Pancreas (tissue), 10 donors: ENCODE results near the gene L3MBTL1. TPM values are rescaled to one million over a fixed set of nuclear protein-coding genes. Genes with fewer than 3 reads are reported as not detected.

Experiments
- ATAC-seq, 4 donors: fragments of 200-7000 bp; cut with Tn5 transposase; one replicate each; pipeline versions ENCODE4 v1.8.0 to v1.9.1; 2020; ENCODE audit warnings: mild to moderate bottlenecking in 4 of 4, moderate library complexity in 4 of 4
- DNase-seq, 6 donors: peaks; one replicate each; pipeline ENCODE4 v3.0.0-alpha.2; 2020
- FAIRE-seq: peaks from 2 replicates; lab custom pipeline; 2012; peaks lifted over from hg19 to GRCh38; lab: Jason Lieb, UNC
- H3K27ac ChIP-seq, 4 donors: fragments of 200-600 bp; sonication (generic); 1 replicate in 3 of 4; 2 replicates in 1 of 4; pipeline versions ENCODE4 v1.5.0 to v1.8.0; 2020
- H3K27me3 ChIP-seq, 4 donors: fragments of 200-600 bp; one replicate each; pipeline ENCODE4 v1.8.0; 2021
- H3K36me3 ChIP-seq, 3 donors: fragments of 200-600 bp; sonication (generic) in 1 of 3; one replicate each; pipeline versions ENCODE4 v1.5.0 to v1.8.0; 2020 to 2021
- H3K4me1 ChIP-seq, 3 donors: fragments of 200-600 bp; one replicate each; pipeline ENCODE4 v1.8.0; 2021
- H3K4me3 ChIP-seq, 4 donors: fragments of 200-600 bp; sonication (generic) in 2 of 4; one replicate each; pipeline versions ENCODE4 v1.5.0 to v1.8.0; 2020 to 2021
- H3K9me3 ChIP-seq, 4 donors: fragments of 200-600 bp; one replicate each; pipeline ENCODE4 v1.8.0; 2021
- WGBS, 2 donors: extraction: QIAGEN DNeasy Blood & Tissue Kit; methylation state at CpG; one replicate each; pipeline ENCODE4 v1.1.7; 2013; 5-methylcytosine and 5-hydroxymethylcytosine counted together
- intact Hi-C, 3 donors: fragments of 100-400 bp; cut with DNase I; formaldehyde crosslinking; loops; one replicate each; pipeline versions ENCODE4 v1.11.1 to v1.14.2; 2022
- polyA plus RNA-seq, 2 donors: library from polyadenylated mRNA; stranded (reverse); fragments of 200-250 nt; gene quantifications; one replicate each; pipeline ENCODE4 v1.2.3, GENCODE V29; 2013
- total RNA-seq, 6 donors: library from RNA; stranded (reverse); fragmentation: NEBNext Ultra II Directional in 4 of 6; extraction: Animal tissue kit (Norgen Biotek cat#: 25700) in 4 of 6; gene quantifications; one replicate each; pipeline versions ENCODE4 v1.2.1 to v1.2.4, GENCODE V29; 2021 to 2023
- TF ChIP-seq, protein P1 (sequence below), 4 donors: fragments of 200-600 bp; sonication (generic) in 3 of 4; IDR thresholded peaks; one replicate each; pipeline versions ENCODE4 v1.5.0 to v1.8.0; 2021; ENCODE audit warnings: antibody characterized with exemption in 4 of 4
- donor health status: healthy with polysubstance abuse.
- donor health status: DM: no; HTN: no; CAD: no; lungs with moderate emphysema.
- donor health status: DM: no; HTN: no; CAD: no.
- donor health status: control.
- donor health status: control.
- donor health status: Bipolar disorder and iron deficiency.
- donor health status: DM: yes; HTN: yes; CAD: no.
- donor health status: DM: no; HTN: no; CAD: no.
- donor health status: DM: no; HTN: no; CAD: no.
- donor health status: DM: yes; HTN: yes; CAD: no.

Gene L3MBTL1
- total and polyA plus RNA-seq, 8 donors, result 3.4 to 10.7 (median 5.6) TPM

DNA sequence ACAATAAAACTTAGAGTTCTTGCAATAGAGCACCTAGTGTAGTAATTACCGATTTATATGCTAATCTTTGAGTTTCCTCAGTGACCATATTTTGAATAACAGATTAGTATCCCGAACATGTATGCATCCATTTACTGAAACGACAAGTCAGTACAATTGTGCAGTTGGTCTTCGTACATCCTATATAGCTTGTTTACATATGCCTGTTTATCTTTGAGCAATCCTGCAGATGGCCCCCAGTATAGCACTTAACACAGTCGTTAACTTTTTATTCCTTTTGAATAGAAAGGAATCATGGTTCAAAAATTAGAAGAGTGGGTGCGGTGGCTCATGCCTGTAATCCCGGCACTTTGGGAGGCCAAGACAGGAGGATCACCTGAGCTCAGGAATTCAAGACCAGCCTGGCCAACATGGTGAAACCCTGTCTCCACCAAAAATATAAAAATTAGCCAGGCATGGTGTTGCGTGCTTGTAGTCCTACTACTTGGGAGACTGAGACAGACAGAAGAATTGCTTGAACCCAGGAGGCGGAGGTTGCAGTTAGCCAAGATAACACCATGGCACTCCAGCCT, 43.2 kb upstream of the L3MBTL1 start:
- intact Hi-C loops, result no loop called here
- ATAC-seq, result no peak
- DNase-seq, result no peak
- no peak for FAIRE-seq
- Histone ChIP-seq H3K4me1 (peaks cover 5 to 29% (median 9%) of the 10 kb centered on the region in 3 donors), H3K9me3 (no peaks in the 10 kb centered on the region), H3K4me3 (no peak overlapping the region), H3K27me3 (no peaks in the 10 kb centered on the region), H3K36me3 (peaks cover 0 to 70% (median 27%) of the 10 kb centered on the region in 3 donors), H3K27ac (no peak overlapping the region)
- 90 to 91% methylated on average over 9 of the region's 9 CpGs for WGBS, 2 donors
- TF ChIP-seq, protein P1, sequence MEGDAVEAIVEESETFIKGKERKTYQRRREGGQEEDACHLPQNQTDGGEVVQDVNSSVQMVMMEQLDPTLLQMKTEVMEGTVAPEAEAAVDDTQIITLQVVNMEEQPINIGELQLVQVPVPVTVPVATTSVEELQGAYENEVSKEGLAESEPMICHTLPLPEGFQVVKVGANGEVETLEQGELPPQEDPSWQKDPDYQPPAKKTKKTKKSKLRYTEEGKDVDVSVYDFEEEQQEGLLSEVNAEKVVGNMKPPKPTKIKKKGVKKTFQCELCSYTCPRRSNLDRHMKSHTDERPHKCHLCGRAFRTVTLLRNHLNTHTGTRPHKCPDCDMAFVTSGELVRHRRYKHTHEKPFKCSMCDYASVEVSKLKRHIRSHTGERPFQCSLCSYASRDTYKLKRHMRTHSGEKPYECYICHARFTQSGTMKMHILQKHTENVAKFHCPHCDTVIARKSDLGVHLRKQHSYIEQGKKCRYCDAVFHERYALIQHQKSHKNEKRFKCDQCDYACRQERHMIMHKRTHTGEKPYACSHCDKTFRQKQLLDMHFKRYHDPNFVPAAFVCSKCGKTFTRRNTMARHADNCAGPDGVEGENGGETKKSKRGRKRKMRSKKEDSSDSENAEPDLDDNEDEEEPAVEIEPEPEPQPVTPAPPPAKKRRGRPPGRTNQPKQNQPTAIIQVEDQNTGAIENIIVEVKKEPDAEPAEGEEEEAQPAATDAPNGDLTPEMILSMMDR (IDR thresholded peaks at IDR 0.05), result no peak

DNA sequence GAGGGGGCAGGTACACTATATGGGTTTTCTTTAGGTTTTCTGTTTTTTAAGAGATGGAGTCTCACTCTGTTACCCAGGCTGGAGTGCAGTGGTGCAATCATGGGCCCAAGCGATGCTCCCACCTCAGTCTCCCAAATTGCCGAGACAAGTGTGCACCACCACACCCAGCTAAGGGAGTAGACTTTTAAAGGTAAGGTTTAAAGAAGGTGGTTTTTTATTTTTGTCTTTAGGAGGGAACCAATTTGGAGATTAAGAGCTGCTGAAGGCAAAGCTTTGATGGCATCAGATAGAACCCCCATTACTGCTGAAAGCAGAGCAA, 41.9 kb upstream of the L3MBTL1 start:
- Histone ChIP-seq H3K4me3 (no peak overlapping the region), H3K27ac (no peak overlapping the region), H3K9me3 (no peaks in the 10 kb centered on the region), H3K4me1 (peaks cover 5 to 17% (median 9%) of the 10 kb centered on the region in 3 donors), H3K27me3 (no peaks in the 10 kb centered on the region), H3K36me3 (peaks cover 0 to 57% (median 18%) of the 10 kb centered on the region in 3 donors)
- FAIRE-seq (no peak), ATAC-seq (no peak), DNase-seq (no peak)
- TF ChIP-seq, protein P1 (IDR thresholded peaks at IDR 0.05), result no peak
- WGBS, 2 donors, result 96 to 100% methylated on average over 2 of the region's 2 CpGs
- intact Hi-C loops, result no loop called here

DNA sequence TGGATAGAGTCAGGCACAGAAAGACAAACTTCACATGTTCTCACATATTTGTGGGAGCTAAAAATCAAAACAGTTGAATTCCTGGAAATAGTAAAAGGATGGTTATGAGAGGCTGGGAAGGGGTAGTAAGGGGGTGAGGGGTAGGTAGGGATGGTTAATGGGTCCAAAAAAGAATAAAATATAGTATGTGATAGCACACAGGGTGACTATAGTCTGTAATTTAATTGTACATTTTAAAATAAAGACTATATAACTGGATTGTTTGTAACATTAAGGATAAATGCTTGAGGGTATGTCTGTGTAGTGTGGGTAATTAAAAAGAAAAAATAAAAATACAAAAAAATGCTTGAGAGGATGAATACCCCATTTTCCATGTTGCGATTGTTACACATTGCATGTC, 39.9 kb upstream of the L3MBTL1 start:
- no peak for ATAC-seq
- TF ChIP-seq, protein P1 (IDR thresholded peaks at IDR 0.05), result no peak
- H3K4me3 ChIP-seq, result no peak overlapping the region
- peaks cover 0 to 38% (median 3%) of the 10 kb centered on the region in 3 donors for H3K36me3 ChIP-seq
- no peak for DNase-seq
- intact Hi-C loops, result no loop called here
- no peaks in the 10 kb centered on the region for H3K9me3 ChIP-seq
- H3K27me3 ChIP-seq, result no peaks in the 10 kb centered on the region
- 96 to 100% methylated on average over 1 of the region's 1 CpG for WGBS, 2 donors
- no peak overlapping the region for H3K27ac ChIP-seq
- FAIRE-seq, result no peak
- H3K4me1 ChIP-seq, result peaks cover 0 to 5% (median 2%) of the 10 kb centered on the region in 3 donors

DNA sequence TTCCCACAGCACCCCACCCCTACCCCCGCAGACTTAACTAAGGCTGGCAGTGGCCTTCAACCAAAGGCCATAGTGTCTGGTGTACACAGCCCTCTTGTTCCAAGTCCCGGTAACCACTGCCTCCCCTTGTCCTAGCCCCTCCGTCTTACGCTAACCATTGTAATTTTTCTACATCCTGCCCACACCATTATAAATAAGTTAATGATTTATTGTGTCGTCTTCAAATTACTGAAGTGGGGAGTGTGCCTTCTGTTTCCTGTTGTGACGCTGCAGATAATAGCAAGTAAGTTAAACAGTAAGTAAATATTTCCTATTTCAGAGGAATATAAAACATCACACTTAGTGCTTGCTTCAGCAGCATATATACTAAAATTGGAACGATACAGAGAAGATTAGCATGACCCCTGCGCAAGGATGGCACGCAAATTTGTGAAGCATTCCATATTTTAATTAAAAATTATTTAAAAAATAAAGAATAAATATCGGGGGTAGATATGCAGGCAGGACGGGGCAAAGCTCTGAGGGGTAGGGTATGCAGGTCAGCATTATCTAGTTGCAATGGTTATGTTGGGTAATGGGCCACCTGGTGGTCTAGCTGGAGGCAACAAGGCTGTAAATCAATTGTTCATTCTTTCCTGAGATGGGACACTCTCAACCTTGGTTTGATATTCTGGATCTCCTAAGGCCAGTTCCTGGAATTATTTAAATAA, 34.7 kb upstream of the L3MBTL1 start:
- no peak overlapping the region for H3K4me3 ChIP-seq
- no peak for ATAC-seq
- no peaks in the 10 kb centered on the region for H3K4me1 ChIP-seq
- intact Hi-C loops, result no loop called here
- H3K9me3 ChIP-seq, result no peaks in the 10 kb centered on the region
- no peaks in the 10 kb centered on the region for H3K27me3 ChIP-seq
- WGBS, 2 donors, result 82 to 86% methylated on average over 11 of the region's 11 CpGs
- DNase-seq, result no peak
- H3K36me3 ChIP-seq, result no peaks in the 10 kb centered on the region
- no peak overlapping the region for H3K27ac ChIP-seq
- TF ChIP-seq, protein P1 (IDR thresholded peaks at IDR 0.05), result no peak
- FAIRE-seq, result no peak

DNA sequence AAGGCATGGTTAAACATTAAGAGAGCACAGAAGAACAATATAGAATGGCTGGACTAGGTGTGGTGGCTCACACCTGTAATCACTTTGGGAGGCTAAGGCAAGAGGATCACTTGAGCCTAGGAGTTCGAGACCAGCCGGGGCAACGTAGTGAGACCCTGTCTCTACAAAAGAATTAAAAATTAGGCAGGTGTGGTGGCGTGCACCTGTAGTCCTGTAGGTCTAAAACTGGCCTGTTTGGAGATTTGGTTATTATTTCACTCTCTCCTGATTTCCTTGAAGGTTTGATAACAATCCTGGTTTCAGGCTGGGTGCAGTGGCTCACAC, 34.2 kb upstream of the L3MBTL1 start:
- WGBS, 2 donors, result 98% methylated on average over 4 of the region's 4 CpGs
- H3K27me3 ChIP-seq, result no peaks in the 10 kb centered on the region
- ATAC-seq (no peak), DNase-seq (no peak), FAIRE-seq (no peak)
- no peak overlapping the region for H3K4me3 ChIP-seq
- TF ChIP-seq, protein P1 (IDR thresholded peaks at IDR 0.05), result no peak
- intact Hi-C loops, result no loop called here
- H3K4me1 ChIP-seq, result no peaks in the 10 kb centered on the region
- H3K27ac ChIP-seq, result no peak overlapping the region
- H3K9me3 ChIP-seq, result no peaks in the 10 kb centered on the region
- no peaks in the 10 kb centered on the region for H3K36me3 ChIP-seq
